ENCODE data around the gene MIER1.

MIER1 gene

GRCh38 chr1:67020304-67020703, 95.5 kb downstream of the MIER1 start:
- H3K4me1 ChIP-seq (ENCODE audit: control insufficient read depth in 1 of 2, insufficient read depth in 2 of 2, low read length in 2 of 2) = peaks cover 3 to 11% of the 10 kb centered on the region in 2 experiments
- H3K79me1 ChIP-seq (ENCODE audit: low read length) = peaks cover 4% of the 10 kb centered on the region
- peaks cover 0 to 2% of the 10 kb centered on the region in 2 experiments for H3K36me3 ChIP-seq (ENCODE audit: control insufficient read depth in 1 of 2, insufficient read depth in 2 of 2, low read length in 2 of 2)
- no peak overlapping the region for H3K4me2 ChIP-seq (ENCODE audit: low read length)
- no peak overlapping the region for H2BK5ac ChIP-seq (ENCODE audit: low read depth, low read length, poor library complexity)
- no peak overlapping the region for H3K9ac ChIP-seq (ENCODE audit: low read length)
- no peak overlapping the region for H2AFZ ChIP-seq (ENCODE audit: insufficient read depth, low read length, poor library complexity)
- no CpG with 5 or more reads among the region's 2 CpGs for WGBS (ENCODE audit: extremely low coverage, insufficient coverage, insufficient read length)
- no peak overlapping the region for H3K4me3 ChIP-seq (ENCODE audit: low read depth, low read length)
- H3K4ac ChIP-seq (ENCODE audit: low read depth, low read length) = no peak overlapping the region
- H2AK5ac ChIP-seq (ENCODE audit: low read length) = no peak overlapping the region
- no peaks in the 10 kb centered on the region for H3K9me3 ChIP-seq (ENCODE audit: insufficient read depth, low read depth, low read length)
- no peak overlapping the region for H2BK12ac ChIP-seq (ENCODE audit: low read length)
- H4K8ac ChIP-seq (ENCODE audit: low read depth, low read length) = no peak overlapping the region
- H3K79me2 ChIP-seq (ENCODE audit: control insufficient read depth, insufficient read depth, low read length, poor library complexity) = no peaks in the 10 kb centered on the region
- no peaks in the 10 kb centered on the region for H3K27me3 ChIP-seq (ENCODE audit: insufficient read depth, low read length)
- H2BK120ac ChIP-seq (ENCODE audit: insufficient read depth, low read length, poor library complexity) = no peak overlapping the region
- no peak overlapping the region for H3K23ac ChIP-seq (ENCODE audit: low read length)
- H3K18ac ChIP-seq (ENCODE audit: low read length) = no peak overlapping the region
- no peak overlapping the region for H4K12ac ChIP-seq (ENCODE audit: low read depth, low read length)
- H3K14ac ChIP-seq (ENCODE audit: low read length) = no peak overlapping the region
- H4K91ac ChIP-seq (ENCODE audit: low read depth, low read length) = no peak overlapping the region
- DNase-seq = no peak
- peak overlapping the region; percentile 87 for H3K27ac ChIP-seq (ENCODE audit: low read depth, low read length)

- H3K14ac ChIP-seq (ENCODE audit: low read length) = no peak overlapping the region
- H3K79me2 ChIP-seq (ENCODE audit: control insufficient read depth, insufficient read depth, low read length, poor library complexity) = no peaks in the 10 kb centered on the region
- no peaks in the 10 kb centered on the region for H3K27me3 ChIP-seq (ENCODE audit: insufficient read depth, low read length)
- H4K91ac ChIP-seq (ENCODE audit: low read depth, low read length) = no peak overlapping the region
- no peak for DNase-seq
- H3K18ac ChIP-seq (ENCODE audit: low read length) = no peak overlapping the region
- H2BK5ac ChIP-seq (ENCODE audit: low read depth, low read length, poor library complexity) = no peak overlapping the region
- H3K4me2 ChIP-seq (ENCODE audit: low read length) = no peak overlapping the region
- no peak overlapping the region for H2BK120ac ChIP-seq (ENCODE audit: insufficient read depth, low read length, poor library complexity)
- H3K9ac ChIP-seq (ENCODE audit: low read length) = no peak overlapping the region
- H4K12ac ChIP-seq (ENCODE audit: low read depth, low read length) = no peak overlapping the region
- H4K8ac ChIP-seq (ENCODE audit: low read depth, low read length) = no peak overlapping the region
- no peak overlapping the region for H2BK12ac ChIP-seq (ENCODE audit: low read length)
- WGBS (ENCODE audit: extremely low coverage, insufficient coverage, insufficient read length) = no CpG with 5 or more reads among the region's 2 CpGs
- peaks cover 0 to 2% of the 10 kb centered on the region in 2 experiments for H3K36me3 ChIP-seq (ENCODE audit: control insufficient read depth in 1 of 2, insufficient read depth in 2 of 2, low read length in 2 of 2)
- no peak overlapping the region for H2AK5ac ChIP-seq (ENCODE audit: low read length)
- peaks cover 4% of the 10 kb centered on the region for H3K79me1 ChIP-seq (ENCODE audit: low read length)
- peak overlapping the region; percentile 87 for H3K27ac ChIP-seq (ENCODE audit: low read depth, low read length)
- no peak overlapping the region for H2AFZ ChIP-seq (ENCODE audit: insufficient read depth, low read length, poor library complexity)
- no peaks in the 10 kb centered on the region for H3K9me3 ChIP-seq (ENCODE audit: insufficient read depth, low read depth, low read length)
- H3K23ac ChIP-seq (ENCODE audit: low read length) = no peak overlapping the region
- peaks cover 3 to 11% of the 10 kb centered on the region in 2 experiments for H3K4me1 ChIP-seq (ENCODE audit: control insufficient read depth in 1 of 2, insufficient read depth in 2 of 2, low read length in 2 of 2)
- no peak overlapping the region for H3K4ac ChIP-seq (ENCODE audit: low read depth, low read length)
- no peak overlapping the region for H3K4me3 ChIP-seq (ENCODE audit: low read depth, low read length)
Measured at GRCh38 chr1:67020765-67021164, 96.0 kb downstream of the MIER1 start.

- Histone ChIP-seq H3K4ac (ENCODE audit: low read depth, low read length) (no peak overlapping the region), H3K9ac (ENCODE audit: low read length) (no peak overlapping the region), H2BK12ac (ENCODE audit: low read length) (no peak overlapping the region), H3K4me2 (ENCODE audit: low read length) (no peak overlapping the region), H3K4me1 (ENCODE audit: control insufficient read depth in 1 of 2, insufficient read depth in 2 of 2, low read length in 2 of 2) (no peaks in the 10 kb centered on the region), H3K27ac (ENCODE audit: low read depth, low read length) (no peak overlapping the region), H3K18ac (ENCODE audit: low read length) (no peak overlapping the region), H4K12ac (ENCODE audit: low read depth, low read length) (no peak overlapping the region), H3K27me3 (ENCODE audit: insufficient read depth, low read length) (no peaks in the 10 kb centered on the region), H3K23ac (ENCODE audit: low read length) (no peak overlapping the region), H3K79me1 (ENCODE audit: low read length) (no peaks in the 10 kb centered on the region), H3K79me2 (ENCODE audit: control insufficient read depth, insufficient read depth, low read length, poor library complexity) (no peaks in the 10 kb centered on the region), H3K9me3 (ENCODE audit: insufficient read depth, low read depth, low read length) (no peaks in the 10 kb centered on the region), H4K8ac (ENCODE audit: low read depth, low read length) (no peak overlapping the region), H4K91ac (ENCODE audit: low read depth, low read length) (no peak overlapping the region), H2AK5ac (ENCODE audit: low read length) (no peak overlapping the region), H2BK120ac (ENCODE audit: insufficient read depth, low read length, poor library complexity) (no peak overlapping the region), H3K4me3 (ENCODE audit: low read depth, low read length) (no peak overlapping the region), H2BK5ac (ENCODE audit: low read depth, low read length, poor library complexity) (no peak overlapping the region), H2AFZ (ENCODE audit: insufficient read depth, low read length, poor library complexity) (no peak overlapping the region), H3K36me3 (ENCODE audit: control insufficient read depth in 1 of 2, insufficient read depth in 2 of 2, low read length in 2 of 2) (peaks cover 2% of the 10 kb centered on the region in 2 experiments), H3K14ac (ENCODE audit: low read length) (no peak overlapping the region)
- no CpG with 5 or more reads among the region's 1 CpG for WGBS (ENCODE audit: extremely low coverage, insufficient coverage, insufficient read length)
- no peak for DNase-seq
Measured at GRCh38 chr1:67029472-67029871, 104.7 kb downstream of the MIER1 start.

GRCh38 chr1:67031121-67031858, 106.5 kb downstream of the MIER1 start:
- Histone ChIP-seq H4K91ac (ENCODE audit: low read depth, low read length) (no peak overlapping the region), H3K79me2 (ENCODE audit: control insufficient read depth, insufficient read depth, low read length, poor library complexity) (no peaks in the 10 kb centered on the region), H4K12ac (ENCODE audit: low read depth, low read length) (no peak overlapping the region), H3K23ac (ENCODE audit: low read length) (no peak overlapping the region), H4K8ac (ENCODE audit: low read depth, low read length) (no peak overlapping the region), H2AFZ (ENCODE audit: insufficient read depth, low read length, poor library complexity) (no peak overlapping the region), H3K4me2 (ENCODE audit: low read length) (no peak overlapping the region), H3K4ac (ENCODE audit: low read depth, low read length) (no peak overlapping the region), H3K79me1 (ENCODE audit: low read length) (no peaks in the 10 kb centered on the region), H3K4me3 (ENCODE audit: low read depth, low read length) (no peak overlapping the region), H2AK5ac (ENCODE audit: low read length) (no peak overlapping the region), H3K18ac (ENCODE audit: low read length) (no peak overlapping the region), H3K4me1 (ENCODE audit: control insufficient read depth in 1 of 2, insufficient read depth in 2 of 2, low read length in 2 of 2) (no peaks in the 10 kb centered on the region), H3K36me3 (ENCODE audit: control insufficient read depth in 1 of 2, insufficient read depth in 2 of 2, low read length in 2 of 2) (peaks cover 0 to 2% of the 10 kb centered on the region in 2 experiments), H2BK5ac (ENCODE audit: low read depth, low read length, poor library complexity) (no peak overlapping the region), H3K9me3 (ENCODE audit: insufficient read depth, low read depth, low read length) (no peaks in the 10 kb centered on the region), H3K9ac (ENCODE audit: low read length) (no peak overlapping the region), H3K27me3 (ENCODE audit: insufficient read depth, low read length) (no peaks in the 10 kb centered on the region), H3K14ac (ENCODE audit: low read length) (no peak overlapping the region), H3K27ac (ENCODE audit: low read depth, low read length) (no peak overlapping the region), H2BK120ac (ENCODE audit: insufficient read depth, low read length, poor library complexity) (no peak overlapping the region), H2BK12ac (ENCODE audit: low read length) (no peak overlapping the region)
- WGBS (ENCODE audit: extremely low coverage, insufficient coverage, insufficient read length) = no CpG with 5 or more reads among the region's 5 CpGs
- no peak for DNase-seq

Measured in trophoblast cell (in vitro differentiated cells and primary cell).